HG02981 (cell line): ENCODE results near the gene EXOC6B.

ENCODE experiments used
- ATAC-seq: cut with Tn5 transposase; IDR thresholded peaks from one replicate; pipeline ENCODE4 v1.9.1; 2021; ENCODE audit warnings: mild to moderate bottlenecking, moderate library complexity; ENCODE audit not compliant: unreplicated experiment

EXOC6B gene

GRCh38 chr2:72793798-72794440, 31.9 kb downstream of the EXOC6B start:
- ATAC-seq = no peak

GRCh38 chr2:72789241-72789640, 36.6 kb downstream of the EXOC6B start:
- ATAC-seq = no peak

GRCh38 chr2:72788756-72789155, 37.1 kb downstream of the EXOC6B start:
- ATAC-seq = no peak

GRCh38 chr2:72785517-72785916, 40.3 kb downstream of the EXOC6B start:
- no peak for ATAC-seq

GRCh38 chr2:72782520-72782919, 43.3 kb downstream of the EXOC6B start:
- no peak for ATAC-seq

GRCh38 chr2:72781480-72781879, 44.4 kb downstream of the EXOC6B start:
- no peak for ATAC-seq

- no peak for ATAC-seq
Measured at GRCh38 chr2:72780477-72780876, 45.4 kb downstream of the EXOC6B start.

- no peak for ATAC-seq
Measured at GRCh38 chr2:72779495-72779894, 46.3 kb downstream of the EXOC6B start.

GRCh38 chr2:72778410-72778809, 47.4 kb downstream of the EXOC6B start:
- ATAC-seq = no peak

- ATAC-seq = peak; percentile 57
Measured at GRCh38 chr2:72770879-72771461, 54.9 kb downstream of the EXOC6B start.

- ATAC-seq = no peak
Measured at GRCh38 chr2:72765997-72766609, 59.7 kb downstream of the EXOC6B start.

- no peak for ATAC-seq
Measured at GRCh38 chr2:72762276-72762675, 63.6 kb downstream of the EXOC6B start.

- no peak for ATAC-seq
Measured at GRCh38 chr2:72759755-72760154, 66.1 kb downstream of the EXOC6B start.

- ATAC-seq = no peak
Measured at GRCh38 chr2:72757177-72757775, 68.6 kb downstream of the EXOC6B start.

- ATAC-seq = no peak
Measured at GRCh38 chr2:72755647-72756423, 70.0 kb downstream of the EXOC6B start.

- ATAC-seq = no peak
Measured at GRCh38 chr2:72754628-72755320, 71.1 kb downstream of the EXOC6B start.

- ATAC-seq = no peak
Measured at GRCh38 chr2:72750977-72751639, 74.7 kb downstream of the EXOC6B start.

- ATAC-seq = no peak
Measured at GRCh38 chr2:72750466-72750865, 75.4 kb downstream of the EXOC6B start.

GRCh38 chr2:72747344-72747743, 78.5 kb downstream of the EXOC6B start:
- no peak for ATAC-seq

- no peak for ATAC-seq
Measured at GRCh38 chr2:72745679-72746368, 80.0 kb downstream of the EXOC6B start.
